Psoas muscle (tissue), 8 donors: ENCODE measurements around the gene ASTN2. TPM values are rescaled to one million over a fixed set of nuclear protein-coding genes. Genes with fewer than 3 reads are reported as not detected.

Source experiments
- ATAC-seq, 4 donors: fragments of 200-7000 bp; cut with Tn5 transposase; one replicate each; pipeline ENCODE4 v1.9.1; 2020; ENCODE audit warnings: moderate library complexity in 3 of 4, mild to moderate bottlenecking in 2 of 4
- DNase-seq, 2 donors: peaks; one replicate each; pipeline ENCODE4 v3.0.0-alpha.2; 2020
- H3K27ac ChIP-seq: fragments of 200-600 bp; one replicate; pipeline ENCODE4 v1.8.0; 2022
- H3K27me3 ChIP-seq, 3 donors: fragments of 200-600 bp in 1 of 3; one replicate each; pipeline versions ENCODE4 v1.6.1 to v1.8.0; 2013 to 2022; ENCODE audit warnings: low read length in 2 of 3, mild to moderate bottlenecking in 2 of 3, moderate library complexity in 1 of 3; ENCODE audit not compliant: insufficient read depth in 3 of 3
- H3K36me3 ChIP-seq, 2 donors: fragments of 200-600 bp in 1 of 2; one replicate each; pipeline versions ENCODE4 v1.6.1 to v1.8.0; 2013 to 2022; ENCODE audit warnings: low read depth in 1 of 2, mild to moderate bottlenecking in 1 of 2, moderate library complexity in 1 of 2; ENCODE audit not compliant: insufficient read depth in 1 of 2
- H3K4me1 ChIP-seq: fragments of 200-600 bp; one replicate; pipeline ENCODE4 v1.8.0; 2022
- H3K4me3 ChIP-seq: fragments of 200-600 bp; one replicate; pipeline ENCODE4 v1.8.0; 2022; ENCODE audit warnings: mild to moderate bottlenecking
- H3K9me3 ChIP-seq: fragments of 200-600 bp; one replicate; pipeline ENCODE4 v1.8.0; 2022
- WGBS, 3 donors: extraction: QIAGEN DNeasy Blood & Tissue Kit; methylation state at CpG; one replicate each; pipeline versions ENCODE4 v1.1.6 to v1.1.7; 2013; 5-methylcytosine and 5-hydroxymethylcytosine counted together
- intact Hi-C, 2 donors: fragments of 100-400 bp; cut with DNase I; formaldehyde crosslinking; loops; one replicate each; pipeline versions ENCODE4 v1.11.0 to v1.14.2; 2022
- polyA plus RNA-seq, 3 donors: library from polyadenylated mRNA; stranded (reverse); fragments of 200-250 nt; gene quantifications; one replicate each; pipeline ENCODE4 v1.2.3, GENCODE V29; 2013
- total RNA-seq, 4 donors: library from RNA; stranded (reverse); fragmentation: NEBNext Ultra II Directional in 2 of 4; extraction: Animal tissue kit (Norgen Biotek cat#: 25700) in 2 of 4; gene quantifications; one replicate each; pipeline versions ENCODE4 v1.2.1 to v1.2.4, GENCODE V29; 2021 to 2023
- TF ChIP-seq, protein P1 (sequence below): fragments of 200-600 bp; IDR thresholded peaks from one replicate; pipeline ENCODE4 v1.8.0; 2022; ENCODE audit warnings: antibody characterized with exemption
- donor health status: healthy with polysubstance abuse.
- donor health status: DM: no; HTN: no; CAD: no; lungs with moderate emphysema.
- donor health status: Bipolar disorder and iron deficiency.
- donor health status: healthy.
- donor health status: DM: yes; HTN: yes; CAD: no.
- donor health status: DM: no; HTN: no; CAD: no.
- donor health status: DM: no; HTN: no; CAD: no.
- donor health status: DM: yes; HTN: yes; CAD: no.

ASTN2 gene
- total and polyA plus RNA-seq, 7 donors: 2.0 to 10.3 (median 3.3) TPM

DNA sequence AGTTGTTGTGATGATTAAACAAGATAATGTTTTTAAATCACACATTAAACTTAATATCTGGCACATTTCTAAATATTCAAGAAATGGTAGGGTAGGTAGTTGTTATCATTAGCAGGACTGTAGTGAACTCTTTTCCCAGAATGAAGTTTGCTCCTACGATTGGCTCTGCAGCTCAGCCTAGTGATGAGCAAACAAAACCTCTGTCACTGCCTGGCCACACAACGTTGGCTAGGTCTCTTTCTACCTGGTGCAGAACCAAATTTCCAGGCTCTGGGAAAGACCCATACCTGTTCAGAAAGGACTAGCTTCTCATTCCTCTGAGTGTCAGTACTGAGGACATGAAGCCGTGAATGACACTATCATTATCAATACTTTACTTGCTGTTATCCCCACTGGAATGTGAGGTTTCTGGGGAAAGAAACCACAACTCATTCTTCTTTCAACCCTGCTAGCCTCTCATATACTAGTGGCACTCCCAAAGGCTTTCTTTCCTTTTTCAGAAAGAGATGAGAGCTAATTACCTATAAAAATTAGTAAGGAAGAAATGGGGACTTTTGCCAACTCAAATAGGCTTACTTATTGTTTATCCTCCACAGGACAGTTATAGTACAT lies 947.0 kb downstream of the ASTN2 start:
- no peaks in the 10 kb centered on the region for H3K36me3 ChIP-seq
- WGBS, 3 donors: 79 to 84% (median 82%) methylated on average over 3 of the region's 3 CpGs
- intact Hi-C loops: no loop called here

DNA sequence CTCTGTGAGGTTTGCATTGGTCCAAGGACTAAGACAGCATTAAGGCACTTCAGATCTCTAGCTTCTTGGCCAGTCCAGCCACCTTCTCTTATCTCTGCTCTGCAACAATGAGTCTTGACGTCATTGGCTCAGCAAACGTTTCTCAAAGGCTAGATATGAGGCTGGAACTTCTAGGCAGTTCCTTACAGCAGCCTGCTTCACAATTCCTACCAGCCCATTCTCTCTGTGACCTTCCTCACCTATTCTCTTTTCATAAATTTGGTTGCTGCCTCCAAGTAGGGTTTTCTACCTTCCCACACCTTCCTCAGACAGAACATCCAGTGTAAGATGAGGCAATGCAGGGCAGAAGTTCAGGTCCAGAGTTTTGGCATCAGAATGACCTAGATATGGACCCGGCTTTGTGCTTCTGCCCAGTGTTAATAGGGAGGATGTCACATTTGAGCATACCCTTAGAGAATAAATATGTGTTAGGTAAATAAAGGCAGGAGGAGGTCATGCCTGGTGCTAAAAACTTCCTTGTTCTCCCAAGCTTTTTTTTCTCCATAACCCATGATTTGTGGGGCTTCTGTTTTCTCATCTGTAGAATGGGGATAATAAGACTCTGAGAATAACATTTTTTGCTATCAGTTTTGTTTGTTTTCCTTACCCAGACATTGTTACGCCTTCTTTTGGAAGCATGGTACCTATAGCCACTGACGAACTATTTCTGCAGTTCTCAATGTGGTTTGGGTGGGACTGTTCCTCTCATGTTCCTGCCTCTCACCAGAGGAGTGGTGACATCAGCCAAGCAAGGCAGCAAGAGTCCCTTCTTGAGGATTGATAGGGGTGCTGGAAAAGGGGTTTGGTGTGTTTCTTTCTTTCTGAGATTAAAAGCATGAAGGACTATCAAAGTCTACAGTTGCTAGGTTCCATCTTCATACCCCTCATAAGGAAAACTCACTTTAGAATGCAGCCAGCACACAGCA lies 948.3 kb downstream of the ASTN2 start:
- no peak for ATAC-seq
- Histone ChIP-seq H3K9me3 (no peaks in the 10 kb centered on the region), H3K27me3 (no peaks in the 10 kb centered on the region), H3K4me1 (no peaks in the 10 kb centered on the region), H3K27ac (no peak overlapping the region), H3K4me3 (no peak overlapping the region), H3K36me3 (no peaks in the 10 kb centered on the region)
- 69 to 84% (median 84%) methylated on average over 5 of the region's 5 CpGs for WGBS, 3 donors
- DNase-seq: no peak
- TF ChIP-seq, protein P1, sequence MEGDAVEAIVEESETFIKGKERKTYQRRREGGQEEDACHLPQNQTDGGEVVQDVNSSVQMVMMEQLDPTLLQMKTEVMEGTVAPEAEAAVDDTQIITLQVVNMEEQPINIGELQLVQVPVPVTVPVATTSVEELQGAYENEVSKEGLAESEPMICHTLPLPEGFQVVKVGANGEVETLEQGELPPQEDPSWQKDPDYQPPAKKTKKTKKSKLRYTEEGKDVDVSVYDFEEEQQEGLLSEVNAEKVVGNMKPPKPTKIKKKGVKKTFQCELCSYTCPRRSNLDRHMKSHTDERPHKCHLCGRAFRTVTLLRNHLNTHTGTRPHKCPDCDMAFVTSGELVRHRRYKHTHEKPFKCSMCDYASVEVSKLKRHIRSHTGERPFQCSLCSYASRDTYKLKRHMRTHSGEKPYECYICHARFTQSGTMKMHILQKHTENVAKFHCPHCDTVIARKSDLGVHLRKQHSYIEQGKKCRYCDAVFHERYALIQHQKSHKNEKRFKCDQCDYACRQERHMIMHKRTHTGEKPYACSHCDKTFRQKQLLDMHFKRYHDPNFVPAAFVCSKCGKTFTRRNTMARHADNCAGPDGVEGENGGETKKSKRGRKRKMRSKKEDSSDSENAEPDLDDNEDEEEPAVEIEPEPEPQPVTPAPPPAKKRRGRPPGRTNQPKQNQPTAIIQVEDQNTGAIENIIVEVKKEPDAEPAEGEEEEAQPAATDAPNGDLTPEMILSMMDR: no peak
- intact Hi-C loops: no loop called here

More for the DNA sequence above, 947.0 kb downstream of the ASTN2 start:
- H3K4me1 ChIP-seq: no peaks in the 10 kb centered on the region
- no peak overlapping the region for H3K4me3 ChIP-seq
- DNase-seq (no peak), ATAC-seq (no peak)
- no peaks in the 10 kb centered on the region for H3K27me3 ChIP-seq
- no peak overlapping the region for H3K27ac ChIP-seq
- no peaks in the 10 kb centered on the region for H3K9me3 ChIP-seq
- TF ChIP-seq, protein P1: no peak

DNA sequence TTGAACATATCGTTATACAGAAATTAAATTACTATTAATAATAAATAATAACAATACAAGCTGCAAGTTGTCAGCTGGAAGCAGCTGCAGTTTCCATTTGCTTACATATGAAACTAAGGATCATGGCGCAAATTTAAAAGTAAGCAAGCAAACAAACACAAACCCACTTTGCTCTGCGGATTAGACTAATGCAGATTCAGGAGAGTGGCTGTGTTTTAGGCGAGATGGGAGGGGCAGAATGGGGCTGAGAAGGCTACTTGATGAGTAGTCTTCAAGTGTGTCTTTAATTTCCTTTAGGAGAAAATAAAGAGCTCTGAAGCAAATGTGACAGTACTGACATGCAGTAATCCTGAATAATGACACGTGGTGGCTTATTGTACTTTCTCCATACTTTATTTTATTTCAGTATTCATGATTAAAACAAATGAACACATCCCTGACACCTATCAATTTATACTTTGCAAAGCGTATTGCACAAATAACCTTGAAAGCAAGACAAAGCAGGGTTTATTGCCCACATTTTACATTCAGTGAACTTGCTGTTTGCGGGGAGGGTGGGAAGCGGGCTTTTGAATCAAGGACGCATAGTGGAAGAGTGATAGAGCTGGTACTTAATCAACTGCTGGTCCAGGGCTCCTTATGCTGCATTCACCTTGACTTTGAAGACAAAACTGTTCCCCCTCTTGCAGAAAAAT lies 949.1 kb downstream of the ASTN2 start:
- Histone ChIP-seq H3K27ac (no peak overlapping the region), H3K9me3 (no peaks in the 10 kb centered on the region), H3K4me1 (no peaks in the 10 kb centered on the region), H3K36me3 (no peaks in the 10 kb centered on the region), H3K27me3 (no peaks in the 10 kb centered on the region), H3K4me3 (no peak overlapping the region)
- ATAC-seq (no peak), DNase-seq (no peak)
- TF ChIP-seq, protein P1: no peak
- intact Hi-C loops: no loop called here
- WGBS, 3 donors: 89 to 93% (median 92%) methylated on average over 9 of the region's 9 CpGs

DNA sequence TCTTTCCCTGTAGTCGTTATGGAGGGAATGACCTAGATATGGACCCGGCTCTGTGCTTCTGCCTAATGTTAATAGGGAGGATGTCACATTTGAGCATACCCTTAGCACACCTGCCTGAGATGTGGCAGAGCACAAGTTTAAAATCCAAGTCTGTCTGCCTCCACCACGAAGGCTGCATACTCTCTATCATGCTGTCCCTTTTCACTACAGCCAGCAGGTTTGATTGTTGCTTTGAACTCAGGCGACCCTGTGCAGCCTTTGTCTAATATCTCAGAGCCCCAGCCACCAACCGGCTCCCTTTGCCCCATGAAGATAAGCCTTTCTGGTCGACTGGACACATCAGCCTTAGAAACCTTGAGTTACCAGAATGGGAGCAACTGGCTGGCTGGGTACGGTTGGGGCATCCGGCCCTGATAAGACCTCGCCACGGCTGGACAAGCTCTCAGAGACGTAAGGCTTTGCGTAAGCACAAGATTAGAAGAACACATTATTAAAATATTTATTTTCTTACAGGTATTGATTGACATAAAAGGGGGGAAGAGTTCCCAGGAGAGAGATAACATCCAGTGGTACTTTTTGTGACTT lies 949.8 kb downstream of the ASTN2 start:
- ATAC-seq (no peak), DNase-seq (no peak)
- no peaks in the 10 kb centered on the region for H3K27me3 ChIP-seq
- no peaks in the 10 kb centered on the region for H3K9me3 ChIP-seq
- H3K4me3 ChIP-seq: no peak overlapping the region
- intact Hi-C loops: no loop called here
- 85 to 89% (median 87%) methylated on average over 12 of the region's 12 CpGs for WGBS, 3 donors
- no peaks in the 10 kb centered on the region for H3K36me3 ChIP-seq
- H3K4me1 ChIP-seq: no peaks in the 10 kb centered on the region
- no peak overlapping the region for H3K27ac ChIP-seq
- TF ChIP-seq, protein P1: no peak
